Measurements from ENCODE around the gene HCRTR1. TPM values are rescaled to one million over a fixed set of nuclear protein-coding genes. Genes with fewer than 3 reads are reported as not detected.

The HCRTR1 gene
- total RNA-seq, 1 donor from 2014 or later: not detected

DNA sequence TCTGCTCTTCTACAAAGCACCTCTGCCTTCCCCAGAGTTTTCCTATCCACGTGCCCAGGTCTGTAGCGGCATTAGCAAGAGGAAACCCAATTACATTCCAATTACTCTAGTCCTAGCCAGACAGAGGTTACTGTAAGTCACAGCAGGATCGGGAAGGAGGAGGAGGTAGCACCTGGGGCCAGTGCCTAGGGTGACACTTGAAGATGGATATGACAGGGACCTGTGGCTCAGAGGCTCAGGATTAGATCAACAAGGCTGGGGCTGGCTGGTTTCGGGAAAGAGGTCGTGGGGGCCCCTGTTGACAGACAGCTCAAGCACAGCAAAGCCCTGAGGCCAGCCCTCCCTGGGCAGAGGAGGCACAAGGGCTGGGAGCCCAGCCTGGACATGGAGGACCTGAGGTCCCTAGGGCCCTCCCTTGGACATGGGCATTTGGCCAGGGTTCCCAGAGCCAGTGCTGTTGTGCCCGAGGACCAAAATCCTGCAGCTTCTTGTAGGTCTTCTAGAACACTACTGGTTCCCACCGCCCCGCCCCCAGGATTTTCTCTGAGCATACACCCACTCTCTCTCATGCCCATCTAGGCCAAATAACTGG is 3.0 kb upstream of the HCRTR1 start:
- TF ChIP-seq, protein P1, sequence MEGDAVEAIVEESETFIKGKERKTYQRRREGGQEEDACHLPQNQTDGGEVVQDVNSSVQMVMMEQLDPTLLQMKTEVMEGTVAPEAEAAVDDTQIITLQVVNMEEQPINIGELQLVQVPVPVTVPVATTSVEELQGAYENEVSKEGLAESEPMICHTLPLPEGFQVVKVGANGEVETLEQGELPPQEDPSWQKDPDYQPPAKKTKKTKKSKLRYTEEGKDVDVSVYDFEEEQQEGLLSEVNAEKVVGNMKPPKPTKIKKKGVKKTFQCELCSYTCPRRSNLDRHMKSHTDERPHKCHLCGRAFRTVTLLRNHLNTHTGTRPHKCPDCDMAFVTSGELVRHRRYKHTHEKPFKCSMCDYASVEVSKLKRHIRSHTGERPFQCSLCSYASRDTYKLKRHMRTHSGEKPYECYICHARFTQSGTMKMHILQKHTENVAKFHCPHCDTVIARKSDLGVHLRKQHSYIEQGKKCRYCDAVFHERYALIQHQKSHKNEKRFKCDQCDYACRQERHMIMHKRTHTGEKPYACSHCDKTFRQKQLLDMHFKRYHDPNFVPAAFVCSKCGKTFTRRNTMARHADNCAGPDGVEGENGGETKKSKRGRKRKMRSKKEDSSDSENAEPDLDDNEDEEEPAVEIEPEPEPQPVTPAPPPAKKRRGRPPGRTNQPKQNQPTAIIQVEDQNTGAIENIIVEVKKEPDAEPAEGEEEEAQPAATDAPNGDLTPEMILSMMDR (IDR thresholded peaks at IDR 0.05; ENCODE audit: partially characterized antibody, unreplicated experiment): no peak
- H3K36me3 Mint-ChIP-seq (ENCODE audit: unreplicated experiment): peaks cover 3% of the 10 kb centered on the region

DNA sequence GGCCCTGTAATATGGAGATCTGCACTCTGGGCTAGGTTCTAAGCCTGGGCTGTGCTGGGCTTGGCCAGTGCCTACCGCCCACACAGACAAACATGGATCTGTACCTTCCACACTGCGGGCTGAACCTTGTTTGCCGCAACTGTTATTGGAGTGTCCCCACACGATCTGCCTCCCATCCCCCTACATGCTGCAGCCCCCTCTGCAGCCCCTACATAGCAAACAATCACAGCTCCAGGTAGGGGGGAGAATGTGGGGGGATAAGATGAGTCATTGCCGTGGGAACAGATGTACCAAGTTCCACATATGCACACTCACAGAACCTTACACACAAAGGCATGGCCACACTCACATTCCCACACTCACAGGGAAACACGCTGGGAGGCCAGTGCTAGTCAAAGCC is 2.1 kb upstream of the HCRTR1 start:
- DNase-seq: no peak
- Mint-ChIP-seq H3K36me3 (ENCODE audit: unreplicated experiment) (peaks cover 3% of the 10 kb centered on the region), H3K4me1 (ENCODE audit: low read depth, unreplicated experiment) (no peaks in the 10 kb centered on the region), H3K27ac (ENCODE audit: unreplicated experiment) (no peak overlapping the region), H3K4me3 (ENCODE audit: unreplicated experiment) (no peak overlapping the region), H3K9me3 (ENCODE audit: unreplicated experiment) (no peaks in the 10 kb centered on the region), H3K27me3 (ENCODE audit: unreplicated experiment) (peaks cover 9% of the 10 kb centered on the region)
- TF ChIP-seq, protein P1 (IDR thresholded peaks at IDR 0.05; ENCODE audit: partially characterized antibody, unreplicated experiment): no peak

More for the DNA sequence above, 3.0 kb upstream of the HCRTR1 start:
- Mint-ChIP-seq H3K4me1 (ENCODE audit: low read depth, unreplicated experiment) (no peaks in the 10 kb centered on the region), H3K4me3 (ENCODE audit: unreplicated experiment) (no peak overlapping the region), H3K27ac (ENCODE audit: unreplicated experiment) (no peak overlapping the region), H3K9me3 (ENCODE audit: unreplicated experiment) (no peaks in the 10 kb centered on the region), H3K27me3 (ENCODE audit: unreplicated experiment) (peaks cover 9% of the 10 kb centered on the region)
- DNase-seq: no peak

DNA sequence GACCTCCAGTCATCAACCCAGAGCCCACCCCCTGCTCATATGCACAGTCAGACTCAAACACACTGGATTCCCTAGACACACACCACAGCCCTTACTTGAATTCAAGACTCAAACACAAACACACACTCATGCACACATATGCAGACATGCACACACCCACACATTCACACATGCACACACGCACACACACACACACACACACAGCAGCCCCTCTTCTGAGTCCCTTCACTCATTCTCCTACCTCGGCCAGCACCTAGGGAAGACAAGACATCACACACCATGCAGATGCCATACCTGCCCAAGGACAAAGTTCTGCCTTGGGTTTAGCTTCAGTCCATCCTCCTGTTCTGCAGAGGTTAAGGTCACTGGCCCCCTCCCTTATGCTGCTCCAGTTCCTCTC is 1.6 kb upstream of the HCRTR1 start:
- no peak for DNase-seq
- TF ChIP-seq, protein P1 (IDR thresholded peaks at IDR 0.05; ENCODE audit: partially characterized antibody, unreplicated experiment): no peak
- no peaks in the 10 kb centered on the region for H3K4me1 Mint-ChIP-seq (ENCODE audit: low read depth, unreplicated experiment)
- H3K27ac Mint-ChIP-seq (ENCODE audit: unreplicated experiment): no peak overlapping the region
- no peak overlapping the region for H3K4me3 Mint-ChIP-seq (ENCODE audit: unreplicated experiment)
- H3K9me3 Mint-ChIP-seq (ENCODE audit: unreplicated experiment): no peaks in the 10 kb centered on the region
- peaks cover 3% of the 10 kb centered on the region for H3K36me3 Mint-ChIP-seq (ENCODE audit: unreplicated experiment)
- H3K27me3 Mint-ChIP-seq (ENCODE audit: unreplicated experiment): peaks cover 9% of the 10 kb centered on the region

- peaks cover 3% of the 10 kb centered on the region for H3K36me3 Mint-ChIP-seq (ENCODE audit: unreplicated experiment)
- DNase-seq: peak; percentile 84
- peak overlapping the region; percentile 52 for H3K4me3 Mint-ChIP-seq (ENCODE audit: unreplicated experiment)
- peaks cover 9% of the 10 kb centered on the region for H3K27me3 Mint-ChIP-seq (ENCODE audit: unreplicated experiment)
- H3K4me1 Mint-ChIP-seq (ENCODE audit: low read depth, unreplicated experiment): no peaks in the 10 kb centered on the region
- TF ChIP-seq, protein P1 (IDR thresholded peaks at IDR 0.05; ENCODE audit: partially characterized antibody, unreplicated experiment): peak; percentile 91
- H3K27ac Mint-ChIP-seq (ENCODE audit: unreplicated experiment): no peak overlapping the region
- H3K9me3 Mint-ChIP-seq (ENCODE audit: unreplicated experiment): no peaks in the 10 kb centered on the region
Measured at GRCh38 chr1:31617916-31618746, 642 bp downstream of the HCRTR1 start.

Measured in glutamatergic neuron (in vitro differentiated cells).